HG02840 (cell line): ENCODE data around the gene MPIG6B.
"Not testable (repeated sequence)": the region's sequence is repeated elsewhere in the genome, so short reads cannot be mapped to it uniquely, and the experiment has no call there.

ENCODE experiments used
- ATAC-seq: cut with Tn5 transposase; IDR thresholded peaks from one replicate; pipeline ENCODE4 v1.9.1; 2021; ENCODE audit warnings: mild to moderate bottlenecking, moderate library complexity, moderate number of reproducible peaks; ENCODE audit not compliant: unreplicated experiment, low FRiP score

MPIG6B gene

GRCh38 chr6:31700740-31701401 lies 22.3 kb upstream of the MPIG6B start:
- ATAC-seq: no peak

DNA sequence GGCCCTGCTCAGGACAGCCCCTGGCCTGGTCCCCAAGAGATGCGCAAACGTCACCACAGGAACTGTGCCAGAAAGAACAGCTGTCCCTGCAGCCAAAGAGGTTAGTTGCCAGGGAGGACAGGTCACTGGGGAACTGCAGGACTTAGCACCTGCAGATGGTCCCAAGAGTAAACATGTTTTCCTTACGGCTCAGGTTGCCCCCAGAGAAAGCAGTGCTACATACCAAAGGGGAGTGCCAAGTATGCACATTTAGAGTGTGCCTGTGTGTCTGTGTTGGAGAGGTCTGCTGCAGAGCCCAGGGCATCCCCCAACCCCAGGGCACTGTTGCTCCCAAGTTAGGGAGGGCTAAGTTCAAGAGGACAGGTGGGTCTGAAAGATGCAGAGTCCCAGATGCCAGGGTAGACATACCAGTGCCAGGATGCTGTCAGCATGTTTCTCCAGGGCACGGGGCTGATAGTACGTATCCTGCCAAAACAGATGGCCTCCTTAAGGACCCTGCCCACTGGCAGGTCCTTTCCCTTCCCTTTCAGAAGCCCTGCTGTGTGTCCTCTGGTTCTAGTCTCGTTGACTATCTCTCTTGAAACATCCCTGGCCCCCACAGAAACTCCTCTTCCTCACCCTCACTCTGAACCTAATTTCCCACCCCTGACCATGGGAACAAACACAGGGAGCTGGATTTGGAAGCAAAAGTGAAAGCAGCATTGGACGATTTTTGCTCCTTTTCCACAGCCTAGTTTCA lies 21.3 kb upstream of the MPIG6B start:
- ATAC-seq: no peak

GRCh38 chr6:31702405-31702818 lies 20.8 kb upstream of the MPIG6B start:
- ATAC-seq: no peak

GRCh38 chr6:31702819-31703716 lies 20.1 kb upstream of the MPIG6B start, which contains the start of gene ABHD16A:
TSS of gene ABHD16A (minus strand) at chr6:31703324. CDS start at chr6:31703281, 43 bp downstream.
- ATAC-seq: peak; percentile 71

GRCh38 chr6:31705931-31706330 lies 17.2 kb upstream of the MPIG6B start:
- no peak for ATAC-seq

DNA sequence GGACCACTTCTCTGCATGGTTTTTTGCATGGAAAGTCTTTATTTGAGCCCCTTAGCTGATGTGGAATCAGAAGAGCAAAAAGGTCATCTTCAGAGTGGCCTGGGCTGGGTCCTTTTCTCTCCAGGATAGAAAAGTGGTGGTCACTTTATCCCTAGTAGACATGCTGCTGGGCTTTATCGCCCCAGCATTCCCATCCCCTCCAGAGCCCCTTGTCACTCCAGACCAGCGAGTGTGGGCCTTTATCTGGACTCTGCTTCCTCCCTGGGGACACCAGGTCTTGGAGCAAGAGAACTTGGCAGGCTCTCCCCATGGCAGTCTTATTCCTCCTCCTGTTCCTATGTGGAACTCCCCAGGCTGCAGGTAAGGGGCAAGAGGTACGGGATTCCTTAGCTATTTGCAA lies 16.6 kb upstream of the MPIG6B start, which contains the start of gene LY6G6F:
Gene LY6G6F, plus strand, starts transcription at position 268 of the 400 bp plus-strand sequence. Its CDS starts 41 bp downstream, at position 309.
- no peak for ATAC-seq

- ATAC-seq: no peak
Measured at GRCh38 chr6:31707701-31708100, 15.5 kb upstream of the MPIG6B start.

GRCh38 chr6:31708224-31708623 lies 14.9 kb upstream of the MPIG6B start:
- no peak for ATAC-seq

DNA sequence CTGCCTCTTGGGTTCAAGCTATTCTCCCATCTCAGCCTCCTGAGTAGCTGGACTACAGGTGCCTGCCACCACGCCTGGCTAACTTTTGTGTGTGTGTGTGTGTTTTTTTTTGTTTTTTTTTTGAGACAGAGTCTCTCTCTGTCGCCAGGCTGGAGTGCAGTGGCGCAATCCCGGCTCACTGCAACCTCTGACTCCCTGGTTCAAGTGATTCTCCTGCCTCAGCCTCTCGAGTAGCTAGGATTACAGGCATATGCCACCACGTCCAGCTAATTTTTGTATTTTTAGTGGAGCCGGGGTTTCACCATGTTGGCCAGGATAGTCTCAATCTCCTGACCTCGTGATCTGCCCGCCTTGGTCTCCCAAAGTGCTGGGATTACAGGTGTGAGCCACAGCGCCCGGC lies 14.0 kb upstream of the MPIG6B start:
- not testable (repeated sequence) for ATAC-seq

DNA sequence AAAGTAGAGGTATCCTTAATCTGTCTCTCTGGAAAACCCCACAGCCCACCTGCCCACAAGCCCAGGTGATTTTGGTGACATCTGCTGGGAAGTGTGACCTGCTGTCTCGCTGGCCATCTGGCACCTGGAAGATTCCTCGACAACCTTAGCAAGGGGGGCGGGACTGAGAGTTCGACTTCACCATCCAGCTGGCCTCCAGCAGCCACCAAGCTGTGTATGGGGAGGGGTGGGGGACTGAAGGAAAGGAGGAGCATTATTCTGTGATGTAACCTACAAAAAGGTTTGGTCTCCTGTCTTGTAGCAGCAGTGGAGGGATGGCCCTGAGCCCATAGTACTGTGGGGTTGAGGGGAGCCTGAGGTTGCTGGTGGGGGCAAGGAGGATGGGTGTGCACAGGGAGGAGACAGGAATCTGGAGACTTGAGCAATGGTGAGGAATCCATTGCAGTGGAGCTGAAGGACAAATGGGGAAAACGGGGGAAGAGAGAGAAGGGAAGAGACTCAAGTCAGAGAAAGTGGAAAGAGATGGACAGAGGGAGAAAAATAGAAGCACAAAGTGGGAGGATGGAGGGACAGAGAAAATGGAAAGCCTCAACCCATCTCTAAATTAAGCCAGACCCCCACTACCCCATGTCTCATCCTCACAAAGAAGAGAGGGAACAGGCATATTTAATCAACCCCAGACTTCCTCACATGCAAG lies 12.5 kb upstream of the MPIG6B start:
- ATAC-seq: no peak

GRCh38 chr6:31711233-31711632 lies 11.9 kb upstream of the MPIG6B start:
- ATAC-seq: no peak

GRCh38 chr6:31712296-31712695 lies 10.9 kb upstream of the MPIG6B start:
- ATAC-seq: no peak

GRCh38 chr6:31713465-31713864 lies 9.7 kb upstream of the MPIG6B start:
- no peak for ATAC-seq

- no peak for ATAC-seq
Measured at GRCh38 chr6:31713991-31714684, 9.0 kb upstream of the MPIG6B start.

DNA sequence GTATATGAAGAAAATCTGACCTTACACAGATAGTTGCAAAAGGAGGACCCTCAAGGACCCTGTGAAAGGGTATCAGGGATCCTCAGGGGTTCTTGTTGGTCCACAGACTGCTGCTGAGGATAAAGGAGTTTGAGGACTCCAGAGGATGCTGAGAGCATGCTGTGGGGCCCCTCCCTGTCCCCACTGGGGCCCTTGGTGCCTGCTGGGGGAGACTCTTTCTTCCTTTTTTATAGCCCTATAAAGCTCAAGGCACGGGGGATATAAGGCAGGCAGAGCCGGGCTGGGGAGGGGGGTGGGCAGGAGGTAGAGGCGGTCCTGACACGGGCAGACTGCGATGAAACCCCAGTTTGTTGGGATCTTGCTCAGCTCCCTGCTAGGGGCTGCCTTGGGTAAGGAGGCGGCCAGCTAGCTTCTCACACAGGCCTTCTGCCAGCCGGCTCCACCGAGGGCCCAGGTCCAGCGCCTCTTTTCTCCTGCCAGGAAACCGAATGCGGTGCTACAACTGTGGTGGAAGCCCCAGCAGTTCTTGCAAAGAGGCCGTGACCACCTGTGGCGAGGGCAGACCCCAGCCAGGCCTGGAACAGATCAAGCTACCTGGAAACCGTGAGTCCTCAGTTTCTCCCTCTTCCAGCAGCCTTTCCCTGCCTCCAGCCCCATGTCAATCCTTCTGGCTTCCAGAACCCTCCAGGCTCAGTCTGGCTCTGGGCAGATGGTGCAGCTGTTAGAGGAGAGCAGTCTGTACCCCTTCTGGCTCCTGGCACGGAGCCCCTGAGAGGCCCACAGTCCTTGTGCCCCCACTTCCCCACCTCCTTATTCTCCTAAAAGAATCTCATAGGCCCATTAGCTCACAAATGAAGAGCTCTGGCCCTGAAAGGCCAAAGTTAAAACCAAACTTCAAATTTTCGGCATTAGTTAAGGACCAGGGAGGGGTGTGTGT lies 7.9 kb upstream of the MPIG6B start, which contains the start of gene LY6G6D:
Gene LY6G6D, plus strand, starts transcription at position 327 of the 937 bp plus-strand sequence. Its CDS starts 8 bp downstream, at position 335.
- ATAC-seq: no peak

- ATAC-seq: no peak
Measured at GRCh38 chr6:31717499-31718222, 5.5 kb upstream of the MPIG6B start.

DNA sequence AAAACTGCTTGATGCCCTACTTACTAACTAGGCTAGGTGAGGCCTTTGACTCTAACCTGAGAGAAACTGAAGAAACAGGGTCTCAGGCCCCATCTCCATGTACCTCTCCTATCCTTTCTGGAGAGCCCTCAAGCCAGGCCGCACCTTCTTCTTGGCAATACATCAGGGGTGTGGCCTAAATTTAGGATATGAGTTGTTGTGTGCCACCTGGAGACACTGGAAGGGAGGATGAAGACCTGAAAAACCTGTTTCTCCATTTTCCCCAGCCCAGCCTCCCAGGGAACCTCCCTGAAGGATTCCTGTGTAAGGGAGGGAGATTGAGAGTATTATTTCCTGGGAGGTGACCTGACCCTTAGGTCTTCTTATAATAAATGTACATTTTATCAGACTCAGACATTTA lies 4.9 kb upstream of the MPIG6B start:
- ATAC-seq: no peak

DNA sequence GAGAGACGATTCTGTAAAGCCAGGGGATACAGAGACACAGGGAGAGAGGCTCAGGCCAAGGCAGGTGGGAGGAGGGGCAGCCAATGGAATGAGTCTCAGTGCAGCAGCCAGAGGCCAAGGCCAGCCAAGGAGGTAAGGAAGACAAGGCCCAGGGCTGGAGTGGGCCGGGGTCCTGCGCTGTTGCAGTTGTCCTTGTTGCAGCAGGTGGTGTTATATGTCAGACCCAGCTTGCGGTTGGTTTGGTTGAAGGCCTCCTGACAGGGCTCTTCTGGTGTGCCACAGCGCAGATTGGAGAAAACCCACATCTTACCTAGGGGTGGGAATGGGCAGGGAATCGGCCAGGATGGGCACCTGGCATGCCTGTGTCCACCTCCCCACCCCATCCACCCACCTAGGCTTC lies 4.2 kb upstream of the MPIG6B start:
- no peak for ATAC-seq
